ENCODE data around the gene FAM120B.

DNA sequence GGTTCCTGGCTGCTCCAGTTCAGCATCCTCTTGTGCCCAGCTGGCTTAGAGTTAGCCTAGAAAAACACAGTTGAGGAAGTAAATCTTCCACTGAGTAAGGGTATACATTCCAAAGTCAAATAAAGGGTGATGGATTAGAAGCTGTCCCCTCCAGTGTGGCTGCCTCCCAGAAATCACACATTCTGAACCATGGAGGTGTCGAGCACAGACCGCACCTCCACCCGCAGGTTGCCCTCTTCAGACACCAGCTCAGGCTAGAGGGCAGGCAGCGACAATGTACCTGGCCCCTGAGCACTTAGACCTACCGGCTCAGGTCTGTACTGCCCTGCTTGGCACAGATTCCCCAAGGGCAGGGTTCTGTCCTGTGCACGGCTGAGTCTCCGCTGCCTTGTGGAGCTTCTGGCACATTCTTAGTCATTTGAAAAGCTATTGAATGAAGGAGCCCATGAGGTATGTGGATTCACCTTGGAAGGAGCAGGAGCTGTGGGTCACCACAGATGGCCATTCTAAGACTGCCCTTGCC is 118.1 kb downstream of the FAM120B start:
- TF ChIP-seq, protein P1, sequence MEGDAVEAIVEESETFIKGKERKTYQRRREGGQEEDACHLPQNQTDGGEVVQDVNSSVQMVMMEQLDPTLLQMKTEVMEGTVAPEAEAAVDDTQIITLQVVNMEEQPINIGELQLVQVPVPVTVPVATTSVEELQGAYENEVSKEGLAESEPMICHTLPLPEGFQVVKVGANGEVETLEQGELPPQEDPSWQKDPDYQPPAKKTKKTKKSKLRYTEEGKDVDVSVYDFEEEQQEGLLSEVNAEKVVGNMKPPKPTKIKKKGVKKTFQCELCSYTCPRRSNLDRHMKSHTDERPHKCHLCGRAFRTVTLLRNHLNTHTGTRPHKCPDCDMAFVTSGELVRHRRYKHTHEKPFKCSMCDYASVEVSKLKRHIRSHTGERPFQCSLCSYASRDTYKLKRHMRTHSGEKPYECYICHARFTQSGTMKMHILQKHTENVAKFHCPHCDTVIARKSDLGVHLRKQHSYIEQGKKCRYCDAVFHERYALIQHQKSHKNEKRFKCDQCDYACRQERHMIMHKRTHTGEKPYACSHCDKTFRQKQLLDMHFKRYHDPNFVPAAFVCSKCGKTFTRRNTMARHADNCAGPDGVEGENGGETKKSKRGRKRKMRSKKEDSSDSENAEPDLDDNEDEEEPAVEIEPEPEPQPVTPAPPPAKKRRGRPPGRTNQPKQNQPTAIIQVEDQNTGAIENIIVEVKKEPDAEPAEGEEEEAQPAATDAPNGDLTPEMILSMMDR (IDR thresholded peaks at IDR 0.05; ENCODE audit: low read depth, low read length, poor library complexity, severe bottlenecking), result no peak
- no peak for TF ChIP-seq EZH2phosphoT487 (IDR thresholded peaks at IDR 0.05; ENCODE audit: borderline replicate concordance, low read length)
